Calu3 (cell line): ENCODE measurements around the gene AHCY. TPM values are rescaled to one million over a fixed set of nuclear protein-coding genes. Genes with fewer than 3 reads are reported as not detected.
"Not testable (repeated sequence)": the region's sequence is repeated elsewhere in the genome, so short reads cannot be mapped to it uniquely, and the experiment has no call there.

Source experiments
- BruUV-seq: library from RNA; stranded (reverse); fragments of 400-500 nt; replicated peaks from 2 replicates; lab custom pipeline; 2021; lab: Mats Ljungman, UMichigan
- CTCF ChIA-PET: fragments of 300-600 bp; sonication (Branson Sonifier 250); formaldehyde crosslinking; loops from one replicate; lab custom pipeline; 2022; ENCODE audit warnings: antibody characterized with exemption; lab: Charles Lee
- DNase-seq: peaks from one replicate; pipeline ENCODE4 v3.0.0; 2022
- H3K27ac Mint-ChIP-seq: one replicate; pipeline ENCODE4 v1.8.0; 2022; ENCODE audit warnings: mixed read lengths; ENCODE audit not compliant: unreplicated experiment
- H3K27me3 Mint-ChIP-seq: one replicate; pipeline ENCODE4 v1.8.0; 2022; ENCODE audit warnings: mixed read lengths; ENCODE audit not compliant: unreplicated experiment
- H3K36me3 Mint-ChIP-seq: one replicate; pipeline ENCODE4 v1.8.0; 2022; ENCODE audit warnings: mild to moderate bottlenecking, moderate library complexity, mixed read lengths; ENCODE audit not compliant: insufficient read depth, unreplicated experiment
- H3K4me1 Mint-ChIP-seq: one replicate; pipeline ENCODE4 v1.8.0; 2022; ENCODE audit warnings: mild to moderate bottlenecking, low read depth, mixed read lengths; ENCODE audit not compliant: unreplicated experiment
- H3K4me3 Mint-ChIP-seq: one replicate; pipeline ENCODE4 v1.8.0; 2022; ENCODE audit warnings: mild to moderate bottlenecking, low read depth, moderate library complexity, mixed read lengths; ENCODE audit not compliant: unreplicated experiment
- H3K9me3 Mint-ChIP-seq: one replicate; pipeline ENCODE4 v1.8.0; 2022; ENCODE audit warnings: low read depth, mixed read lengths; ENCODE audit not compliant: unreplicated experiment
- intact Hi-C: fragments of 100-400 bp; cut with micrococcal nuclease; formaldehyde crosslinking; loops from one replicate; pipeline ENCODE4 v1.10.0; 2022; ENCODE audit not compliant: unreplicated experiment
- total RNA-seq: library from RNA; stranded (reverse); gene quantifications from 2 replicates; pipeline ENCODE4 v1.2.3, GENCODE V29; 2022
- TF ChIP-seq, protein P1 (sequence below): fragments of 200-600 bp; IDR thresholded peaks from one replicate; pipeline ENCODE4 v1.8.0; 2022; ENCODE audit warnings: antibody characterized with exemption; ENCODE audit not compliant: unreplicated experiment

The AHCY gene
- total RNA-seq, 1 experiment from 2014 or later: 179 TPM

DNA sequence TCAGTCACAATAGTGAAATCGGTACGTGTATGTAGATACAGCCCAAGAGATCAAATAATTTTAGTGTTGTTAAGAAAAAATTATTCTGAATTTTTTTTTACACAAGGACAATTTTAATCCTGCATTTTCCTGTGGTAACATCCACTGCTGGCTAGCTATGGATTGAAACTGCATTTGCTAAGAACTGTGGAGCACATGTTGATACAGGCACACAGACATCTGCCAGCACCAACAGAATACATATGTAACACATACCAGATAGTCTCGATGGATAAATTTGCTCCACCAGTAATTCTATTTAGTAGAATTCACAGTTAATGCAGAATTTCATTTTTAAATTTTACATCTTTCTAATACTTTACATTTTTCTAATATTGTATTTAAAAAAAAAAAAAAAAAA is 59.8 kb downstream of the AHCY start:
- CTCF ChIA-PET: no interaction called here
- DNase-seq: no peak
- peaks cover 47% of the 10 kb centered on the region for H3K27me3 Mint-ChIP-seq
- intact Hi-C loops: no loop called here
- no peak overlapping the region for H3K27ac Mint-ChIP-seq
- H3K9me3 Mint-ChIP-seq: peaks cover 4% of the 10 kb centered on the region
- BruUV-seq: no TSS peak
- TF ChIP-seq, protein P1, sequence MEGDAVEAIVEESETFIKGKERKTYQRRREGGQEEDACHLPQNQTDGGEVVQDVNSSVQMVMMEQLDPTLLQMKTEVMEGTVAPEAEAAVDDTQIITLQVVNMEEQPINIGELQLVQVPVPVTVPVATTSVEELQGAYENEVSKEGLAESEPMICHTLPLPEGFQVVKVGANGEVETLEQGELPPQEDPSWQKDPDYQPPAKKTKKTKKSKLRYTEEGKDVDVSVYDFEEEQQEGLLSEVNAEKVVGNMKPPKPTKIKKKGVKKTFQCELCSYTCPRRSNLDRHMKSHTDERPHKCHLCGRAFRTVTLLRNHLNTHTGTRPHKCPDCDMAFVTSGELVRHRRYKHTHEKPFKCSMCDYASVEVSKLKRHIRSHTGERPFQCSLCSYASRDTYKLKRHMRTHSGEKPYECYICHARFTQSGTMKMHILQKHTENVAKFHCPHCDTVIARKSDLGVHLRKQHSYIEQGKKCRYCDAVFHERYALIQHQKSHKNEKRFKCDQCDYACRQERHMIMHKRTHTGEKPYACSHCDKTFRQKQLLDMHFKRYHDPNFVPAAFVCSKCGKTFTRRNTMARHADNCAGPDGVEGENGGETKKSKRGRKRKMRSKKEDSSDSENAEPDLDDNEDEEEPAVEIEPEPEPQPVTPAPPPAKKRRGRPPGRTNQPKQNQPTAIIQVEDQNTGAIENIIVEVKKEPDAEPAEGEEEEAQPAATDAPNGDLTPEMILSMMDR: no peak
- H3K4me3 Mint-ChIP-seq: no peak overlapping the region
- no peaks in the 10 kb centered on the region for H3K36me3 Mint-ChIP-seq
- H3K4me1 Mint-ChIP-seq: no peaks in the 10 kb centered on the region

DNA sequence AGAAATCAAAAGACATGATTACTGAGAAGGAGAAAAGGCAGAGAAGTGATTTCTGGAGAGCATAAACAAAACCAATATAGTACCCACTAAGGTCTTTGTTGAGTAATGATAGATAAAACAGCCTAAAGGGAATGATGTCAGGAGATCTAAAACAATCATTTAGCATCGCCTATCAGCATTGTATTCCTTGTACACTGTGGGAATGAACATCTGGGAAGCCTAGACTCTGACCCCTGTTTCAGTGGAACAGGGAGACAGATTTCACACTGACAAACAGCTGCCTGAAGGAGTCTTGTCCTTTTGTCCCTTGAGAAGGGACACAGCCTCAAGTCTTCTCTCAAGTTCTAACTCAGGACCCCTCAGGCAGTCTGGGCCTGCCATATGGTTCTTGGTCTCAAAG is 60.3 kb downstream of the AHCY start:
- no TSS peak for BruUV-seq
- Mint-ChIP-seq H3K27ac (no peak overlapping the region), H3K4me3 (no peak overlapping the region), H3K9me3 (peaks cover 9% of the 10 kb centered on the region), H3K27me3 (peaks cover 52% of the 10 kb centered on the region), H3K36me3 (no peaks in the 10 kb centered on the region), H3K4me1 (no peaks in the 10 kb centered on the region)
- TF ChIP-seq, protein P1: no peak
- DNase-seq: no peak
- CTCF ChIA-PET: interaction anchor here (0.5 kb wide), 1 partner anchor 109 kb away, joined by 3 read pairs; no protein-coding TSS in a partner anchor
- intact Hi-C loops: no loop called here

DNA sequence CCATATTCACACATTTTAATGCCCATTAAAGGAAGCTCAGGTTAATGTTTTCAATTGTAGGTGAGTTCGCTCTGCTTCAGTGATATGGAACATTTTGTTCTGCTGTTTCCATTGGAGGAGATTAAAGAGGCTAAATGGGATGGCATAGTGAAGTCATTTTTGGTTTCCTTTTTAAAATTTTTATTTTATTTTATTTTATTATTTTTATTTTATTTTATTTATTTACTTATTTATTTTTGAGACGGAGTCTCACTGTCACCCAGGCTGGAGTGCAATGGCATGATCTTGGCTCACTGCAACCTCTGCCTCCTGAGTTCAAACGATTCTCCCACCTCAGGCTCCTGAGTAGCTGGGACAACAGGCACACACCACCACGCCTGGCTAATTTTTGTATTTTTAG is 61.1 kb downstream of the AHCY start:
- H3K36me3 Mint-ChIP-seq, DNase-seq, H3K4me3 Mint-ChIP-seq, BruUV-seq, CTCF ChIA-PET, intact Hi-C loops, H3K9me3 Mint-ChIP-seq, H3K27ac Mint-ChIP-seq, H3K4me1 Mint-ChIP-seq: not testable (repeated sequence)
- H3K27me3 Mint-ChIP-seq: peaks cover 61% of the 10 kb centered on the region

DNA sequence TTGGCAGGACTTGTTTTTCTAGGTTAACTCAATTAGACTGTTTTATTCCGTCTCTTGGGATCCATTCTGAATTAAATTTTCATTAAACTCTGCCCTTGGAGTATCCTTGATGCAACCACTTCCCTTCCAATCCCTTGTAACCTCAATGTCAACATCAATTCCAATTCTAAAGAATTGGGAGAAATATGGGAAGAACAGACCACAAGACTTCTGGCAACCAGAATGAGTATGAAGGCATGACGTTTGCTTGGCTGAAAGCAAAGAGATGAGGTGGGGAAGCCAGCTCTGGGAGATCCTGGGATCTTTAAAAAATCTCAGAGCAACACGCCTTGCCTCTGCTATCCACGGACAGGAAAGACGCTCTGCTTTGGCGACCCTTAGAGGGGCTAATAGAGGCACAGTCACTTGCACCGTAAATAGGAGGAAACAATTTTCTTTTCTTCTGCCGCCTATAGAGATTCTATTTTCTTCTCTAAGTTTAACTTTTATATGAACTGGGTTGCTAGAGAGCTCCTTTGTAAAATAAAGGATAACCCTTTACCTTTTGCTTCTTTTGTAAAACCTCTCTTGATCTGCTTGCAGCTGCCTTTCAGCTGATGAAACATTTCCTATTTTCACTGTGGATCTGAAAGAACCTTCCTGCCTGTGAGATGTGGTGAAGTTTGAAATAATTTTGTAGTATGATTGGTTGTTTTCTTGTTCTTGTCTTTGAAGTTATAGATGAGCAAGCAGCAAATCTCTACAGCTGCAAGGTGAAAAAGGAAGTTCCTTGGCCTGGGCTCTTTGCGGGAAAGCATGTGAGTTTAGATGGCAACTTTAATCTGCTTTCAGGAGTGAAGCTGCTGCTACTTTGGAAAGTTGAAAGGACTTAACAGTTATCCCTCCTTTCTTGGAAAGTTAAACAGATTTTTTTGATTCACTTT is 62.2 kb downstream of the AHCY start, which contains the start of gene ASIP:
Gene ASIP, plus strand, starts transcription at position 731 of the 923 bp plus-strand sequence. CDS start 18,952 bp downstream, outside the sequence.
- Mint-ChIP-seq H3K27me3 (peaks cover 68% of the 10 kb centered on the region), H3K4me3 (no peak within 1 kb of the TSS), H3K36me3 (no peaks in the 10 kb centered on the region), H3K9me3 (peaks cover 9% of the 10 kb centered on the region), H3K27ac (no peak within 1 kb of the TSS), H3K4me1 (no peaks in the 10 kb centered on the region)
- BruUV-seq: no TSS peak
- TF ChIP-seq, protein P1: no peak
- CTCF ChIA-PET: interaction anchor here (0.6 kb wide), 1 partner anchor 138 kb away, joined by 4 read pairs; no protein-coding TSS in a partner anchor
- DNase-seq: no peak
- intact Hi-C loops: no loop called here
